ENCODE data around the gene EFTUD2. TPM values are rescaled to one million over a fixed set of nuclear protein-coding genes. Genes with fewer than 3 reads are reported as not detected.

The EFTUD2 gene
- total RNA-seq, 1 experiment from 2014 or later: 162 TPM

DNA sequence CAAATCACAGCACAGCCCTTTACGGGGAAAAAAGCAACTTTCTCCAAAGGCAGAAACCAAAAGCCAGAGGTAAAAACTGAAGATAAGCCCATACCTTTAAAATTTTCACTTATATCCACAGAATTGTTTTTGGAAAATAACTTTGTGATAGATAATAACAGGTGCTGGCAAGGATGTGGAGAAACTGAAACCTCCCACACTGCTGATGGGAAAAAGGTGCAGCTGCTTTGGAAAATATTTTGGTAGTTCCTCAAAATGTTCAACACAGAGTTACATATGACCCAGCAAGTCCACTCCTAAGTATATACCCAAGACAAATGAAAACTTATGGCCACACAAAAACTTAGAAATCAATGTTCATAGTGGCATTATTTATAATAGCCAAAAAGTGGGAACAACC lies 12.2 kb downstream of the EFTUD2 start:
- Mint-ChIP-seq H3K27ac (no peak overlapping the region), H3K9me3 (no peaks in the 10 kb centered on the region), H3K36me3 (peaks cover 41% of the 10 kb centered on the region), H3K27me3 (ENCODE audit: low read depth) (no peaks in the 10 kb centered on the region), H3K4me3 (no peak overlapping the region), H3K4me1 (no peaks in the 10 kb centered on the region)
- CTCF ChIA-PET: interaction anchor here (1.4 kb wide), 1 partner anchor 8 kb away, joined by 4 read pairs; no protein-coding TSS in a partner anchor
- DNase-seq (ENCODE audit: low spot score): no peak
- ATAC-seq: no peak
- POLR2A ChIA-PET: no interaction called here
- no peak for TF ChIP-seq SOX15 (CRISPR knock-in tag; IDR thresholded peaks at IDR 0.05)
- TF ChIP-seq TP53 (CRISPR knock-in tag; IDR thresholded peaks at IDR 0.05): no peak
- no peak for TF ChIP-seq ZNF317 (CRISPR knock-in tag; IDR thresholded peaks at IDR 0.05; ENCODE audit: borderline replicate concordance, low read depth)
- TF ChIP-seq GABPB1 (CRISPR knock-in tag; IDR thresholded peaks at IDR 0.05): no peak
- TF ChIP-seq PRRX2 (CRISPR knock-in tag; IDR thresholded peaks at IDR 0.05): no peak
- TF ChIP-seq, protein P1, sequence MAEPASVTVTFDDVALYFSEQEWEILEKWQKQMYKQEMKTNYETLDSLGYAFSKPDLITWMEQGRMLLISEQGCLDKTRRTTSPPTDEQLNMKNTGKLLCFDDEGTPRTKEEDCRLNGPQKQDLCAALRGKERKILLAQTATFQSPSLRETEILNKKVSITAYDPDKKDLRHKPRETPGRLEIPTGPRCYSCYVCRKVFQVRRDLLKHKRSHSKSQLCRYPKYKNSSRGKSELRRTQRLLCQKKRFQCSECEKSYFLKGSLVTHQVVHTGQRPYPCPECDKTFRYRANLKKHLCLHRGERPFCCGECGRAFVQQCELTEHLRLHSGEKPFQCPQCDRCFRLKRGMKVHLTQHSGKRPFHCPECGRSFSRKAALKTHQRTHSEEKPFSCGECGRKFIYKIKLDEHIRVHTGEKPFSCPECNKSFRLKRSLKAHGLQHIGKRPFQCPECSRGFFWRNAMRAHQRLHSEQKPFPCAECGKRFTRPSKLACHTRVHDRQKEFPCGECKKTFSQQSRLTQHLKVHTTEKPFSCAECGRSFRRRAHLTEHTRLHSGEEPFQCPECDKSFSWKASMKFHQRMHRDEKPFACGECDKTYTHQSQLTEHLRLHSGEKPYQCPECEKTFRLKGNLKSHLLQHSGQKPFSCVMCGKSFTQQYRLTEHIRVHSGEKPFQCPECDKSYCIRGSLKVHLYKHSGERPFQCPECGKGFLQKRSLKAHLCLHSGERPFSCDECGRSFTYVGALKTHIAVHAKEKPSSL (CRISPR knock-in tag; conservative IDR thresholded peaks at IDR 0.05): no peak
- TF ChIP-seq, protein P2, sequence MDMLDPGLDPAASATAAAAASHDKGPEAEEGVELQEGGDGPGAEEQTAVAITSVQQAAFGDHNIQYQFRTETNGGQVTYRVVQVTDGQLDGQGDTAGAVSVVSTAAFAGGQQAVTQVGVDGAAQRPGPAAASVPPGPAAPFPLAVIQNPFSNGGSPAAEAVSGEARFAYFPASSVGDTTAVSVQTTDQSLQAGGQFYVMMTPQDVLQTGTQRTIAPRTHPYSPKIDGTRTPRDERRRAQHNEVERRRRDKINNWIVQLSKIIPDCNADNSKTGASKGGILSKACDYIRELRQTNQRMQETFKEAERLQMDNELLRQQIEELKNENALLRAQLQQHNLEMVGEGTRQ (CRISPR knock-in tag; IDR thresholded peaks at IDR 0.05): no peak
- no peak for TF ChIP-seq NR3C1 (CRISPR knock-in tag; conservative IDR thresholded peaks at IDR 0.05; ENCODE audit: low read depth)
- TF ChIP-seq, protein P3, sequence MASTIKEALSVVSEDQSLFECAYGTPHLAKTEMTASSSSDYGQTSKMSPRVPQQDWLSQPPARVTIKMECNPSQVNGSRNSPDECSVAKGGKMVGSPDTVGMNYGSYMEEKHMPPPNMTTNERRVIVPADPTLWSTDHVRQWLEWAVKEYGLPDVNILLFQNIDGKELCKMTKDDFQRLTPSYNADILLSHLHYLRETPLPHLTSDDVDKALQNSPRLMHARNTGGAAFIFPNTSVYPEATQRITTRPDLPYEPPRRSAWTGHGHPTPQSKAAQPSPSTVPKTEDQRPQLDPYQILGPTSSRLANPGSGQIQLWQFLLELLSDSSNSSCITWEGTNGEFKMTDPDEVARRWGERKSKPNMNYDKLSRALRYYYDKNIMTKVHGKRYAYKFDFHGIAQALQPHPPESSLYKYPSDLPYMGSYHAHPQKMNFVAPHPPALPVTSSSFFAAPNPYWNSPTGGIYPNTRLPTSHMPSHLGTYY (CRISPR knock-in tag; IDR thresholded peaks at IDR 0.05): no peak
- TF ChIP-seq, protein P4, sequence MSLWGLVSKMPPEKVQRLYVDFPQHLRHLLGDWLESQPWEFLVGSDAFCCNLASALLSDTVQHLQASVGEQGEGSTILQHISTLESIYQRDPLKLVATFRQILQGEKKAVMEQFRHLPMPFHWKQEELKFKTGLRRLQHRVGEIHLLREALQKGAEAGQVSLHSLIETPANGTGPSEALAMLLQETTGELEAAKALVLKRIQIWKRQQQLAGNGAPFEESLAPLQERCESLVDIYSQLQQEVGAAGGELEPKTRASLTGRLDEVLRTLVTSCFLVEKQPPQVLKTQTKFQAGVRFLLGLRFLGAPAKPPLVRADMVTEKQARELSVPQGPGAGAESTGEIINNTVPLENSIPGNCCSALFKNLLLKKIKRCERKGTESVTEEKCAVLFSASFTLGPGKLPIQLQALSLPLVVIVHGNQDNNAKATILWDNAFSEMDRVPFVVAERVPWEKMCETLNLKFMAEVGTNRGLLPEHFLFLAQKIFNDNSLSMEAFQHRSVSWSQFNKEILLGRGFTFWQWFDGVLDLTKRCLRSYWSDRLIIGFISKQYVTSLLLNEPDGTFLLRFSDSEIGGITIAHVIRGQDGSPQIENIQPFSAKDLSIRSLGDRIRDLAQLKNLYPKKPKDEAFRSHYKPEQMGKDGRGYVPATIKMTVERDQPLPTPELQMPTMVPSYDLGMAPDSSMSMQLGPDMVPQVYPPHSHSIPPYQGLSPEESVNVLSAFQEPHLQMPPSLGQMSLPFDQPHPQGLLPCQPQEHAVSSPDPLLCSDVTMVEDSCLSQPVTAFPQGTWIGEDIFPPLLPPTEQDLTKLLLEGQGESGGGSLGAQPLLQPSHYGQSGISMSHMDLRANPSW (CRISPR knock-in tag; conservative IDR thresholded peaks at IDR 0.05; ENCODE audit: low read depth): no peak
- no peak for TF ChIP-seq CREM (CRISPR knock-in tag; IDR thresholded peaks at IDR 0.05)
- no peak for TF ChIP-seq IRF2 (CRISPR knock-in tag; IDR thresholded peaks at IDR 0.05; ENCODE audit: borderline replicate concordance, low read depth)
- TF ChIP-seq, protein P5, sequence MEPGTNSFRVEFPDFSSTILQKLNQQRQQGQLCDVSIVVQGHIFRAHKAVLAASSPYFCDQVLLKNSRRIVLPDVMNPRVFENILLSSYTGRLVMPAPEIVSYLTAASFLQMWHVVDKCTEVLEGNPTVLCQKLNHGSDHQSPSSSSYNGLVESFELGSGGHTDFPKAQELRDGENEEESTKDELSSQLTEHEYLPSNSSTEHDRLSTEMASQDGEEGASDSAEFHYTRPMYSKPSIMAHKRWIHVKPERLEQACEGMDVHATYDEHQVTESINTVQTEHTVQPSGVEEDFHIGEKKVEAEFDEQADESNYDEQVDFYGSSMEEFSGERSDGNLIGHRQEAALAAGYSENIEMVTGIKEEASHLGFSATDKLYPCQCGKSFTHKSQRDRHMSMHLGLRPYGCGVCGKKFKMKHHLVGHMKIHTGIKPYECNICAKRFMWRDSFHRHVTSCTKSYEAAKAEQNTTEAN (CRISPR knock-in tag; IDR thresholded peaks at IDR 0.05): no peak
- TF ChIP-seq, protein P6, sequence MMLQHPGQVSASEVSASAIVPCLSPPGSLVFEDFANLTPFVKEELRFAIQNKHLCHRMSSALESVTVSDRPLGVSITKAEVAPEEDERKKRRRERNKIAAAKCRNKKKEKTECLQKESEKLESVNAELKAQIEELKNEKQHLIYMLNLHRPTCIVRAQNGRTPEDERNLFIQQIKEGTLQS (CRISPR knock-in tag; conservative IDR thresholded peaks at IDR 0.05): no peak
- TF ChIP-seq, protein P7, sequence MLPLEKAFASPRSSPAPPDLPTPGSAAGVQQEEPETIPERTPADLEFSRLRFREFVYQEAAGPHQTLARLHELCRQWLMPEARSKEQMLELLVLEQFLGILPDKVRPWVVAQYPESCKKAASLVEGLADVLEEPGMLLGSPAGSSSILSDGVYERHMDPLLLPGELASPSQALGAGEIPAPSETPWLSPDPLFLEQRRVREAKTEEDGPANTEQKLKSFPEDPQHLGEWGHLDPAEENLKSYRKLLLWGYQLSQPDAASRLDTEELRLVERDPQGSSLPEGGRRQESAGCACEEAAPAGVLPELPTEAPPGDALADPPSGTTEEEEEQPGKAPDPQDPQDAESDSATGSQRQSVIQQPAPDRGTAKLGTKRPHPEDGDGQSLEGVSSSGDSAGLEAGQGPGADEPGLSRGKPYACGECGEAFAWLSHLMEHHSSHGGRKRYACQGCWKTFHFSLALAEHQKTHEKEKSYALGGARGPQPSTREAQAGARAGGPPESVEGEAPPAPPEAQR (CRISPR knock-in tag; IDR thresholded peaks at IDR 0.05): no peak
- no peak for TF ChIP-seq FOXK1 (CRISPR knock-in tag; IDR thresholded peaks at IDR 0.05)
- TF ChIP-seq, protein P8, sequence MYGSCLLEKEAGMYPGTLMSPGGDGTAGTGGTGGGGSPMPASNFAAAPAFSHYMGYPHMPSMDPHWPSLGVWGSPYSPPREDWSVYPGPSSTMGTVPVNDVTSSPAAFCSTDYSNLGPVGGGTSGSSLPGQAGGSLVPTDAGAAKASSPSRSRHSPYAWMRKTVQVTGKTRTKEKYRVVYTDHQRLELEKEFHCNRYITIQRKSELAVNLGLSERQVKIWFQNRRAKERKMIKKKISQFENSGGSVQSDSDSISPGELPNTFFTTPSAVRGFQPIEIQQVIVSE (CRISPR knock-in tag; IDR thresholded peaks at IDR 0.05; ENCODE audit: borderline replicate concordance): no peak
- TF ChIP-seq NFYB (CRISPR knock-in tag; conservative IDR thresholded peaks at IDR 0.05; ENCODE audit: low read depth): no peak
- TF ChIP-seq KAT7 (CRISPR knock-in tag; IDR thresholded peaks at IDR 0.05; ENCODE audit: borderline replicate concordance): no peak

Measured in WTC11 (cell line).